Stimulated activated naive CD8-positive, alpha-beta T cell treated with anti-CD3 and anti-CD28 coated beads, Interleukin-15, amount 100 ng/mL, for 72 hours (primary cell): ENCODE data around the gene EFCAB12.

Experiments used
- ATAC-seq: fragments of 150-1000 bp; cut with Tn5 transposase; 2 replicates; pipeline ENCODE4 v1.10.0; 2021; ENCODE audit warnings: mild to moderate bottlenecking, moderate library complexity
- DNase-seq, 2 donors: peaks; one replicate each; pipeline ENCODE4 v3.0.0; 2021 to 2022
- H3K27ac Mint-ChIP-seq, 2 donors: one replicate each; pipeline ENCODE4 v1.8.0; 2022; ENCODE audit warnings: mild to moderate bottlenecking in 2 of 2, mixed read lengths in 2 of 2, moderate library complexity in 2 of 2
- H3K27me3 Mint-ChIP-seq: one replicate; pipeline ENCODE4 v1.8.0; 2022; ENCODE audit warnings: mixed read lengths
- H3K4me1 Mint-ChIP-seq: one replicate; pipeline ENCODE4 v1.8.0; 2022; ENCODE audit warnings: mild to moderate bottlenecking, mixed read lengths
- H3K4me3 Mint-ChIP-seq, 2 donors: one replicate each; pipeline ENCODE4 v1.8.0; 2022; ENCODE audit warnings: mild to moderate bottlenecking in 2 of 2, mixed read lengths in 2 of 2, moderate library complexity in 1 of 2
- H3K9me3 Mint-ChIP-seq, 2 donors: one replicate each; pipeline ENCODE4 v1.8.0; 2022; ENCODE audit warnings: mixed read lengths in 2 of 2

Gene EFCAB12

GRCh38 chr3:129428376-129429079 lies at the start of gene EFCAB12:
Gene EFCAB12, minus strand, starts transcription at chr3:129428636. Its CDS starts 148 bp downstream, at chr3:129428488.
- ATAC-seq (peak; percentile 95), DNase-seq (peak; percentile 81 to 88)
- H3K27ac Mint-ChIP-seq: peak within 1 kb of the TSS in 1 of 2 donors; percentile 97
- H3K9me3 Mint-ChIP-seq: no peaks in the 10 kb centered on the region
- peaks cover 52% of the 10 kb centered on the region for H3K4me1 Mint-ChIP-seq
- H3K27me3 Mint-ChIP-seq: peaks cover 18% of the 10 kb centered on the region
- H3K4me3 Mint-ChIP-seq: peak within 1 kb of the TSS; percentile 78 to 80

DNA sequence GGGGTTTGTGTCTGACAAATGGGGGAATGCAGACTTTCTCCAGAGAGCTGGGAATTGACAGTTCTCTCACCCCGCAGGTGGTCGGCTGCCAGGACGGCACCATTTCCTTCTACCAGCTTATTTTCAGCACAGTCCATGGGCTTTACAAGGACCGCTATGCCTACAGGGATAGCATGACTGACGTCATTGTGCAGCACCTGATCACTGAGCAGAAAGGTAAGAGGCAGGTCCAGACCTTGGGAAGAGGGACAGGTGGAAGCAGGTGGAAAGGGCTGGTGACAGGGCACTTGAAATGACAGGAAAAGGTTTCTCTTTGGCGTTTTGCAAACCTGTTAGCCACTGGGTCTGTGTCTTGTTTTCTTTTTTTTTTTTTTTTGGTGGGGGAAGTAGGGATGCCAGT lies 48.1 kb upstream of the EFCAB12 start:
- no peak overlapping the region for H3K4me3 Mint-ChIP-seq
- peaks cover 6% of the 10 kb centered on the region for H3K4me1 Mint-ChIP-seq
- no peak overlapping the region for H3K27ac Mint-ChIP-seq
- no peaks in the 10 kb centered on the region for H3K27me3 Mint-ChIP-seq
- no peaks in the 10 kb centered on the region for H3K9me3 Mint-ChIP-seq
- DNase-seq (no peak), ATAC-seq (no peak)

DNA sequence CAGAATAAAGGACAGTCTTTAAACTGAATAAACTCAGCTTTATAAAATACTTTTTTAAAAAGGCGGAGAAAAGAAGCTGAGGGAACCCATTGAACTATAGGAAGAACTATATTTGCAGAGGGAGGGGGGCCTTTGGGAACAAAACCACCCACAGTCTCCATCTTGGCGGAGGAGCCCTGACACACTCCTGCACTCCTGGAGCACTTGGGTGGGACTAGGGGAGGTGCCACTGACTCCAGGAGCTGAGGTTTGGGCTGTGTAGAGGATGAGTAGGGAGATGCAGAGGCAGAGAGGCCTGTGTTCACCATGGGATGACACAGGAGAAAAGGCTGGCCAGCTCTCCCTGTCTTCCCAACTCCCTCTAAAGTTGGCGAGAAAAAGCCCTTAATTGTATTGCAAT lies 47.4 kb upstream of the EFCAB12 start:
- no peak for DNase-seq
- Mint-ChIP-seq H3K27me3 (no peaks in the 10 kb centered on the region), H3K4me3 (no peak overlapping the region)

DNA sequence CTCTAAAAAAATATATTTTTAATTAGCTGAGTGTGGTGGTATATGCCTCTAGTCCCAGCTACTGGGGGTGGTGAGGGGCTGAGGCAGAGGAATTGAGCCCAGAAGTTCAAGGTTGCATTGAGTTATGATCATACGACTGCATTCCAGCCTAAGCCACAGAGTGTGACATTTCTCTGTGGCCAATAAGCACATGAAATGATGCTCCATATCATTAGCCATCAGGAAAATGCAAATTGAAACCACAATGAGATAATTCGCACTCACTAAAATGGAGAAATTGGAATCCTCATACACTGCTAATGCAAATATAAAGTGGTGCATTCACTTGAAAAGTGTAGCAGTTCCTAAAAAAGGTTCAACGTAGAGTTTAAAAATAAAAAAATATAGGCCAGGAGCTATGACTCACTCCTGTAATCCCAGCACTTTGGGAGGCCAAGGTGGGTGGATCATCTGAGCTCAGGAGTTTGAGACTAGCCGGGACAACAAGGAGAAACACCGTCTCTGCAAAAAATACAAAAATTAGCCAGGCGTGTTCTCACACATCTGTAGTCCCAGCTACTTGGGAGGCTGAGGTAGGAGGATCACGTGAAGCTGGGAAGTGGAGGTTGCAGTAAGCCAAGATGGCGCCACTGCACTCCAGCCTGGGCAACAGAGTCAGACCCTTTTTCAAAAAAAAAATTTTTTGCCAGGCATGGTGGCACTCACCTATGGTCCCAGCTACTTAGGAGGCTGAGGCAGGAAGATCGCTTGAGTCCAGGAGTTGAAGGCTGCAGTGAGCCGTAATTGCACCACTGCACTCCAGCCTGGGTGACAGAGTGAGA lies 46.8 kb upstream of the EFCAB12 start:
- no peaks in the 10 kb centered on the region for H3K4me1 Mint-ChIP-seq
- no peaks in the 10 kb centered on the region for H3K27me3 Mint-ChIP-seq
- no peak overlapping the region for H3K27ac Mint-ChIP-seq
- ATAC-seq: no peak
- H3K9me3 Mint-ChIP-seq: no peaks in the 10 kb centered on the region
- DNase-seq: no peak
- no peak overlapping the region for H3K4me3 Mint-ChIP-seq

More for the DNA sequence above, 47.4 kb upstream of the EFCAB12 start:
- H3K4me1 Mint-ChIP-seq: no peaks in the 10 kb centered on the region
- H3K27ac Mint-ChIP-seq: no peak overlapping the region
- ATAC-seq: no peak
- H3K9me3 Mint-ChIP-seq: no peaks in the 10 kb centered on the region

- Mint-ChIP-seq H3K9me3 (no peaks in the 10 kb centered on the region), H3K4me1 (no peaks in the 10 kb centered on the region), H3K27ac (no peak overlapping the region), H3K4me3 (no peak overlapping the region), H3K27me3 (no peaks in the 10 kb centered on the region)
- ATAC-seq: no peak
- DNase-seq: no peak
These were observed 45.3 kb upstream of the EFCAB12 start for GRCh38 chr3:129473769-129474152.

DNA sequence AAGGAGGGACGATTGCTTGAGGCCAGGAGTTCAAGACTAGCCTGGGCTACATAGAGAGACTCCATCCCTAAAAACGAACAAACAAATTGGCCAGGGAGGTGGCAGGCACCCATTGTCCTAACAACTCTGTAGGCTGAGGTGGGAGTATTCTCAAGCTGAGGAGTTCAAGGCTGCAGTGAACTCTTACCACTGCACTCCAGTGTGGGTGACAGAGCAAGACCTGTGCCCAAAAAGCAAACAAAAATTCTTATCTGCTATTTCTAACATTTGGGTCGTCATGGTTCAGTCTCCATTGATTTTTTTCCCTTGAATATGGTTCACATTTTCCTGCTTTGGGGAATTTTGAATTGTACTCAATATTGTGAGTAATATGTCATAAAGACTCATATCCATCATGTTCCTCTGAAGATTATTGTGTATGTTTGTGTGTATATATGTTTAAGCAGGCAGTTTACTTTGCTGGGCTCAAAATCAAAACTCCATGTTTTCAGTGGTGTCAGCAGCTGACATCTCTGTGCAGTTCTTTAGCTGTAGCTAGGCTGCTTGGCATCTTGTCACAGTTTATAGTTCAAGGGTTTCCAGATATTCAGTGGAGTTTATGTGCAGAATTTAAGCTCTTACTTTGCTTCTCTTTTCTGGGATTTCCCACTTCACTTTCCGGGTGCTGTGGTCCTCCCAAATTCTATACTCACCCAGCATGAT lies 44.8 kb upstream of the EFCAB12 start:
- ATAC-seq: no peak
- no peak overlapping the region for H3K4me3 Mint-ChIP-seq
- no peaks in the 10 kb centered on the region for H3K4me1 Mint-ChIP-seq
- no peaks in the 10 kb centered on the region for H3K27me3 Mint-ChIP-seq
- no peaks in the 10 kb centered on the region for H3K9me3 Mint-ChIP-seq
- DNase-seq: no peak
- no peak overlapping the region for H3K27ac Mint-ChIP-seq

DNA sequence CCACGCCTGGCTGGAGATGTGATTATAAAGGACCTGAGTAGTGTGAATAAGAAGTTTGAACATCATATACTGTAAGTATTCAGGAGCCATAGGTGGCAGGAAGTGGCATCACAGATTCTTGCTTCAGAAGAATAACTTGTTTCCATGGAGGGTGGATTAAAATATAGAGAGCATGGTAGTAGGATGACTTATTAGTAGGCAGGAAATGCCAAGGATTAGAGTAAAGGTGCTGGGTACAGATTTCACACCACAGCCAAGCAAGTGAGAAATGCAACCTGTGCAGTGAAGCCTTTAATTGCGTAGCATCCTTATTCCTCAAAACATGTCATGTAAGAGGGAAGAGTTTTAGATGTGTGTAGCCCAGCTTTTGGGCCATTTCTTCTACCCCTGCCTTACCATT lies 42.4 kb upstream of the EFCAB12 start:
- Mint-ChIP-seq H3K27ac (no peak overlapping the region), H3K9me3 (no peaks in the 10 kb centered on the region), H3K4me3 (no peak overlapping the region), H3K27me3 (no peaks in the 10 kb centered on the region), H3K4me1 (no peaks in the 10 kb centered on the region)
- ATAC-seq (no peak), DNase-seq (no peak)

- no peaks in the 10 kb centered on the region for H3K27me3 Mint-ChIP-seq
- no peak for ATAC-seq
- H3K4me3 Mint-ChIP-seq: no peak overlapping the region
- DNase-seq: no peak
- no peaks in the 10 kb centered on the region for H3K9me3 Mint-ChIP-seq
- H3K27ac Mint-ChIP-seq: no peak overlapping the region
- H3K4me1 Mint-ChIP-seq: no peaks in the 10 kb centered on the region
These were observed 40.6 kb upstream of the EFCAB12 start for GRCh38 chr3:129469026-129469425.

DNA sequence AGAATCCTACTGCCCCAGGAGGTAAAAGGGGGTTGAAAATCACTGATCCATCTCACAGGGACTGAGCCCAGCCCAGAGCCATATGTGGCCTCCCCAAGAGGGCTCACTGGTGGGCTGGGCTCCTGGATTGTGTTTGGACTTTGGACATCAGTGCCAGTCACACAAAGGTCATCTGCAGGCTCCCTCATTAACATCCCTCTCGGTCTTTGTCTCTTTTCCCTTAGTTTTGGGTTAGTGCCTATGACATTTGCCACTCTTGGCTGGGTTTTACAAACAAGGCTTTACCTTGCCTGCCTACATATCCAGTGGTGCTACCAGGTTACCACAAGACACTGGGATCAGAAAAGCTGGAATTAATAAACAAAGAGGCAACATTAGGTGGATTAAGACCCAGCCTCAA lies 39.5 kb upstream of the EFCAB12 start:
- H3K27ac Mint-ChIP-seq: no peak overlapping the region
- no peaks in the 10 kb centered on the region for H3K27me3 Mint-ChIP-seq
- no peak overlapping the region for H3K4me3 Mint-ChIP-seq
- ATAC-seq (no peak), DNase-seq (no peak)
- H3K9me3 Mint-ChIP-seq: no peaks in the 10 kb centered on the region
- H3K4me1 Mint-ChIP-seq: no peaks in the 10 kb centered on the region

GRCh38 chr3:129463716-129464115 lies 35.3 kb upstream of the EFCAB12 start:
- no peak overlapping the region for H3K4me3 Mint-ChIP-seq
- no peak for ATAC-seq
- no peaks in the 10 kb centered on the region for H3K9me3 Mint-ChIP-seq
- no peaks in the 10 kb centered on the region for H3K27me3 Mint-ChIP-seq
- no peak for DNase-seq
- H3K27ac Mint-ChIP-seq: no peak overlapping the region
- peaks cover 14% of the 10 kb centered on the region for H3K4me1 Mint-ChIP-seq

- H3K27me3 Mint-ChIP-seq: no peaks in the 10 kb centered on the region
- H3K27ac Mint-ChIP-seq: no peak overlapping the region
- H3K9me3 Mint-ChIP-seq: no peaks in the 10 kb centered on the region
- H3K4me3 Mint-ChIP-seq: no peak overlapping the region
- DNase-seq: no peak
- peaks cover 14% of the 10 kb centered on the region for H3K4me1 Mint-ChIP-seq
- ATAC-seq: no peak
These were observed 34.7 kb upstream of the EFCAB12 start for GRCh38 chr3:129463094-129463493.

GRCh38 chr3:129462361-129462968 lies 34.0 kb upstream of the EFCAB12 start:
- no peak overlapping the region for H3K27ac Mint-ChIP-seq
- H3K4me1 Mint-ChIP-seq: peaks cover 14% of the 10 kb centered on the region
- DNase-seq (no peak), ATAC-seq (no peak)
- no peaks in the 10 kb centered on the region for H3K27me3 Mint-ChIP-seq
- H3K9me3 Mint-ChIP-seq: no peaks in the 10 kb centered on the region
- H3K4me3 Mint-ChIP-seq: no peak overlapping the region

GRCh38 chr3:129461461-129462146 lies 33.2 kb upstream of the EFCAB12 start:
- ATAC-seq: no peak

DNA sequence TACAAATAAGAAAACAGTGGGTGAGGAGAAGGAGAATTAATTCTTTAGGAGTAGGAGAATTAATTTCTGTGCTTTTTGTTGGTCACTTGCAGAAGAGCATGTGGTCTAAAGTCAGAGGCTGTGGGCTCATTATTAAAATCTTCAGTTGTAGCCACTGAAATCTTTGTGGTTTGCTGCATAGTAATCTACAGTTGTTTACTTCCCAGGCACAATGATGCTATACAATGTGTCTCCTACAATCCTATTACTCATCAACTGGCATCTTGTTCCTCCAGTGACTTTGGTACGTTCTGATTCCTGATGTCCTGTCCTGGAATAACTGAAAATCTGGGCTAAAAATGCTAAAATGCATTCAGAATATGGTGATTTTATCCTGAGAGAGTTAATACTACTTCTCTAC lies 32.6 kb upstream of the EFCAB12 start:
- DNase-seq: no peak
- Mint-ChIP-seq H3K4me1 (peaks cover 14% of the 10 kb centered on the region), H3K27ac (no peak overlapping the region), H3K4me3 (no peak overlapping the region), H3K9me3 (no peaks in the 10 kb centered on the region), H3K27me3 (no peaks in the 10 kb centered on the region)
- no peak for ATAC-seq

More at GRCh38 chr3:129461461-129462146, 33.2 kb upstream of the EFCAB12 start:
- Mint-ChIP-seq H3K27me3 (no peaks in the 10 kb centered on the region), H3K4me1 (peaks cover 14% of the 10 kb centered on the region), H3K27ac (no peak overlapping the region), H3K4me3 (no peak overlapping the region), H3K9me3 (no peaks in the 10 kb centered on the region)
- no peak for DNase-seq

GRCh38 chr3:129460572-129460971 lies 32.1 kb upstream of the EFCAB12 start:
- Mint-ChIP-seq H3K9me3 (no peaks in the 10 kb centered on the region), H3K27me3 (no peaks in the 10 kb centered on the region), H3K4me1 (peaks cover 14% of the 10 kb centered on the region), H3K27ac (no peak overlapping the region), H3K4me3 (no peak overlapping the region)
- DNase-seq: no peak
- no peak for ATAC-seq
